GM21423 (cell line): ENCODE results near the gene MAP2K3.

Experiments
- ATAC-seq: cut with Tn5 transposase; IDR thresholded peaks from one replicate; pipeline ENCODE4 v1.9.1; 2021; ENCODE audit warnings: mild to moderate bottlenecking, moderate library complexity; ENCODE audit not compliant: unreplicated experiment

Gene MAP2K3

DNA sequence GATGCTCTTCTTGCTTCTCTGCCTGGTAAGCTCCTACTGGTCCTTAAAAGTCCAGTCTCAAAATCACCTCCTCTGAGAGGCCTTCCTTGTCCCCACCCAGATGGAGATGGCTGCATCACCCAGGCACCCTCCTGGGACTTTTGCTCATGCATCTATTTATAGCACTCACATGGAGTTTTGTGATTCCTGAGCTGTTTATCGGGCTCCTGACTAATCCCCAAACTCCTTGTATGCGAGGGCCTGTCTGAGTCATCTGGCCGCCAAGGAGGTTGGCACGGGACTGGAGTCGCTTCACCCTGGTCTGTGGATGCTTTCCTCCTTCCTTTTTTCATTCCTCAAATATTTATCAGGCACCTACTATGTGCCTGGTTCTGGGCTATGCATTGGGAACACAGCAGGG is 2.3 kb upstream of the MAP2K3 start:
- ATAC-seq, result no peak

GRCh38 chr17:21282850-21283249 is 1.7 kb upstream of the MAP2K3 start:
- ATAC-seq, result no peak

DNA sequence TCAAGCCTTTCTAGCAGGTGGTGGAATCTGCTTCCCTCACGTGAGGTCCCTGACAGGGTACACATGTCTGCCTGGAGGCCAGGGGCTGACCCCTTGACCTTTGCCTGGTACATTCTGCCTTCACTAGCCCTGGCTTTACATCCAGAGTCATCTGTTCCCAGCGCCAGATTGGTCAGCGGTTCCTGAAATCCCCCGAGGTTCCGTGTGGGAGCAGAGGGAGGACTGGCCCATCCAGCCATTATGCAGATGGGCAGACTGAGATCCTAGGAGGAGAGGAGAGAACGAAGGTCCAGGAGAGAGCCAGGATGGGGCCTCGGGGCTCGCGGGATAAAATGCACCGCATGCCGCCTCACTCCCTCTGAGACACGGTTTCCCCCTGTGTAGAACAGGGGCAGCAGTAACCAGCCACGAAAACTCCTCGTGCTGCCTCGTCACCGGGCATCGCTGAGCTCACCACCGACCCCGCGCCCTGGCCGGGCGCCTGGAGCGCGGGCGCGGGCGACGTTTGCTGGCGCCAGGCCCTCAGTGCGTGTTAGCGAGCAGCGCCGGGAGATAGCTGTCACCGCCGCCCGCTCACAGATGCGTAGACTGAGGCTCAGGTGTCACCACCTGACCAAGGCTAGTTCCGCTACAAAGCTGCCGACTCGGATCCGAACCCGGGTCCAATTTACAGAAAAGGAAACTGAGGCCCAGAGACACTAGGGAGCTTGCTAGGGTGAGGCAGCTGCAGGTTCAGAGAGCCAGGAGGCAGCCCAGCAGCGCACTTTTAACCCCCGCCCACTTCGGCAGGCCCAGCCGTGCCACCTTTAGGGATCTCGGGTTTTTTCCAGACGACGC is 811 bp upstream of the MAP2K3 start:
- peak; percentile 2 for ATAC-seq

- ATAC-seq, result no peak
These were observed 904 bp downstream of the MAP2K3 start for GRCh38 chr17:21285164-21286065.

- no peak for ATAC-seq
These were observed 1.7 kb downstream of the MAP2K3 start for GRCh38 chr17:21286066-21286770.

DNA sequence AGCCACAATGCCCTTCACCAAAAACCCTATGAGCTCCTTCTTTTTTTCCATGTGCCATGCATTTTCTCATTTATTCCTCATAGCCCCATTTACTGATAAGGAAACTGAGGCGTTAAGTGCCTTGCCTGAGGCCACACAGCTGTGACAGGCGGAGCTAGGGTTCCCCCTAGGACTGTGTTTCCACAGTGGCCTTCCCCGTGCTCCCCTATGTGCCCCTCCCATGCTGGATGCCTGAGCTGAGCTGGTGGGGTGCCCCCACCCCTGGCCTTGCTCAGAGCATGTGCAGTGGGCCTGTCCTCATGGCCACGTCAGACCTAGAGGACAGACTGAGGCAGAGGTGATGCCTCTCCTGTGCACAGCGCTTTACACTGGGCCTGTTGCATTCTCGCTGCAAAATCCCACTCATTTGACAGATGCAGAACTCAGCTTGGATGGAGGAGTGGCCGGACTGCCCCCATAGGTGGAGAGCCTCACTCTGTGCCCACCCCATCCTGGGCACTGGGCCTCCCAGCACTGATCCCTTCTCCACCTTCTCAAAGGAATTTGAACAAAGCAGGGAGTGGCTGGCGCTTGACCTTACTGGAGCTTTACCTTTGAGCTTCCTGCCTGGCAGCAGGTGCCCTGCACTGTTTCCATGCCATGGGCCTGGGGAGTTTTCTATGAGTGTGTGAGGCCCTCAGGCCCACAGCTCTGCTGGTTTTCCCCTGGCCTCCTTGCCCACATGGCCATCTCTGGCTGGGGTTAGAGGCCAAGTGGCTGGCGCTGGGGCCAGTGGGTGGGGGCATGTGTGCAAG is 2.6 kb downstream of the MAP2K3 start:
- no peak for ATAC-seq

DNA sequence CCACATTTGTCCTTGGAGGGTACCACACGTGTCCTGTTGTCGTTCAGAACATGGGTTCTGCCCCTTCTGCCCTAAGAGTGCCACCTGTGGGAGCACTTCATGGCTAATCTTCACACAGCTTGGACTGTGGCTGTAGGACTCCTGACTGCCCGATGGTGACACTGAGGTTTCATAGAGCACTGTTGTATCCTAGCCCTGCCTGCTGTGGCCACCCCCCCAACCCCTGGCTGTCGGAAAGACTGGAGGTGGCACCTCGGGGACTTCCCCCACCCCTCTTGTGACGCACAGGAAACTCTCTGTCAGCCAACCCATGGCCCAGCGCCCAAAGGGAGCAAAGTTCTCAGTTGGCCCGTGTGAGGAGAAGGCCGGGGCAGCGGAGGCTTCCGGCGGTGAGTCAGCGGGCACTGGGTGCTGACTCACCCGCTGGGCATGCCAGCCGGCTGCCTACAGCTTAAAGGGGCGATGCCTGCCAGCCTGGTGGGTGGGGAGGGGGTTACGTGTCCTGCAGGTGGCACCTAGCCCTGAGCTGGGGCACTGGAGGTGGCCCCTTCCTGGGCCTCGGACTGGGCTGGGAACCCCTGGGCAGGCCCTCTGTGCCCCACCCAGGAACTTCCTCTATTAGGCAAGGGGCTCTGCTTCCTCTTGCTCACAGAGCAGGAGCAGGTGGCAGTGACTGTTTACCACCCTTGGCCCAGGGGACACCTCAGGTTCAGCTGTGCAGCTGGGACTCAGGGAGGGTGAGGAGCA is 3.4 kb downstream of the MAP2K3 start:
- ATAC-seq, result peak; percentile 37

DNA sequence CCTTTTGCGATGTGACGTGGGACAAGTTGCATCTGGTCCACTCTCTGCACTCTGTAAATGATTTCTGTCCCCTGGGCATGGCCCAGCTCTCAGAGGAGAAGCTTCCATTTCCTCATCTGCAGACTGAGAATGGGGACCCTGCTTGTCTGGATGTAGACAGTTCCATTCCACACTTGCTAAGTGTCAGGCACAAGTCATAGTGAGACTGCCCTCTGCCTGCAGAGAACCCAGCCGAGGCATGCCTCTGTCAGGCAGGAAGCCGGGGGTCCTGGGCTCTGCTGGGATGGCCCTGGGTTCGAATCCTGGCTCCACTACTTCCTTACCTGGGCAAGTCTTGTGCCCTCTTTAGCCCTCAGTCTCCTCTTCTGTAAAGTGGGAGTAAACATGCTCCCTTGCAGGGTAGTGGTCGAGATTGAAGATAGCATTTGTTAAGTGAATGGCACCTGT is 4.1 kb downstream of the MAP2K3 start:
- ATAC-seq, result peak; percentile 8

GRCh38 chr17:21289175-21289901 is 4.8 kb downstream of the MAP2K3 start:
- no peak for ATAC-seq

DNA sequence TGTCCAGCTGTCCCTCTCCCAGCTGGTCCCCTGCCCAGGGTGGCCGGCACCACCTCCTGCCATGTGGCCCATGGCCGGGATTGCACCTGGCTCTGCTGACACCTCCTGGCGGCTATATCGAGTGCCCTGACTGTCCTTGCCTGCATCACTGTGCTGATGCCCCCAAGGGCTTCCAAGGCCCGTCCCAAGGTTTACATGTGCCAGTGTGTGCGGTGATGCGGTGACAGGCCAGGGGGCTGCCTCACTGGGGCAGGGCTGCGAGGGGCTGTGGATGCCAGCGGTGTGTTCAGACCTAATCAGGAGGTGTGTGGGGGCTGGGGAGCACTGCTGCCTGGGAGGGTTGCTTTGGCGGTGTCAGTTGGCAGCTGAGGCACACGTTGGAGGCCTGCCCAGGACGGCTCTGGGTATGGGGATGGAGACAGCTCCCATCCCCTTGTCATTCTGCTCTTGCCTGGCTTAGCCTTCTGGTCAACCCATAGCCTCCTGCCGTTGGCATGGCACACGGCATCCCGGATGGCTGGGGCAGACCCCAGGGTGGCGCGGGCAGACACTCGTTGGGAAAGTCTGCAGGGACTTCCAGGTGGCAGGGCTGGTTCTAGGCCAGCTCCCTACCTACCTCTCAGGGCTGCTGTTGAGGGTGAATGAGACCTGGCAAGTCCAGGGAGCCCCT is 5.5 kb downstream of the MAP2K3 start:
- ATAC-seq, result no peak

DNA sequence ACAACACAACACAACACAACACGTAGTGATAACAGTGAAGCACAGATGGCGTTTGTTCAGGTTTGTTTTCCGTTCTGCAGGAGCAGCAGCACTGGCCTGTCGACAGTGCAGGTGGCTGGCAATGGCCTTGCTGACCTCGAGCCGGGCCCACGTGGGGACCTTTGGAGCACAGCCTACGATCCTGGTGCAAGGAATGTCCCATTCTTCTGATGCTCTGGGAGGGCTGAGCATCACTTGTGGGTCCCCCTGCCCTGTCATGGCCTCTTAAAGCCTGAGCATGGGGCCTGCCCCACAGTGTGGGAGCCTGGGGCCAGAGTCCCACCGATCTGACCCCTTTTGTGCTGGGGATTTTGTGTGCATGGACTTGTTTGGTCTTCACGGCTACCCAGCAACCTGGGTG is 6.8 kb downstream of the MAP2K3 start:
- ATAC-seq, result no peak

- no peak for ATAC-seq
These were observed 7.4 kb downstream of the MAP2K3 start for GRCh38 chr17:21291862-21292261.

DNA sequence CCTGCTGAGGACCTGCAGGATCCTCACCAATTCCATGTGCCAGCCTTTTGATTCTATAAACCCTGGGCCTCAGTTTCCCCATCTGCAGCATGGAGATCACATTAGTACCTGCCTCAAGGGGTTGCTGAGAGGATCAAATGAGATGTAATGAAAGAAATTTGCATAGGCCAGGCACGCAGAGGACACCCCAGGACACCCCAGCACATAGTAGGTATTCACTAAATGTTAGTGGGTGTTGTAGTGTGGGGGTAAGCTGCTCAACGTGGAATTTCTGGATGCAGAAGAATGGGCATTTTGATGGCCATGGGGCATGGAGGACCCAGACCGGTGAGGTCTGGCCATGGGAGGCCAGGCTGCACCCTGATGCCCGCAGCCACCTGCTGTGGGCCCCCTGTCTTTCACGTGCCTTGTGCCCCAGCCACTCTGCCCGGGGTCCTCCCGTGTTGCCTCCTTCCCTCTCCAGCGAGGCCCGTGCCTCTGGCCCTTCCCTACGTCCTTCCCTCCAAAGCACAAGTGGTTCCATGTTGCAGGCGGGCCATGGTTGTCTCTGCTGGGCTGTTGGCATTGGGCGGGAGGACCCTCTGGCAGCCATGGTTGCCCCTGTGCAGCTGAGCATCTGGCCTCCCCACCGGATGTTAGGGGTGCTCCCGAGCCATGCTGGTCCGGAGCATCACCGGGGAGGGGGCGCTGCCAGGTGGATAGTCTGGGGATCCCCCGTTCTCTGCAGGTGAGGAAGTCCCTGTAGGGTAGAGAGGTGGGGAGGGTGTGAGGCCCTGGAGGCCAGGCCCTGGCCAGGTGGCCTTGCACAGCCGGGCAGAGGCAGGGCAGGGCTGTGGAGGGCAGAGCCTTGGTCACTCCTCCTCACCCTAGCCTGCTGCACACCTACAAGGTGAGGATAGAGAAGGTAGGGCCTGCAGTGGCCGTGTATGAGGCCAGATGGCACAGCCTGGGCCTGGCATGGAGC is 8.6 kb downstream of the MAP2K3 start:
- ATAC-seq, result no peak

GRCh38 chr17:21293831-21294210 is 9.3 kb downstream of the MAP2K3 start:
- ATAC-seq, result no peak

- no peak for ATAC-seq
These were observed 10.0 kb downstream of the MAP2K3 start for GRCh38 chr17:21294321-21295035.

DNA sequence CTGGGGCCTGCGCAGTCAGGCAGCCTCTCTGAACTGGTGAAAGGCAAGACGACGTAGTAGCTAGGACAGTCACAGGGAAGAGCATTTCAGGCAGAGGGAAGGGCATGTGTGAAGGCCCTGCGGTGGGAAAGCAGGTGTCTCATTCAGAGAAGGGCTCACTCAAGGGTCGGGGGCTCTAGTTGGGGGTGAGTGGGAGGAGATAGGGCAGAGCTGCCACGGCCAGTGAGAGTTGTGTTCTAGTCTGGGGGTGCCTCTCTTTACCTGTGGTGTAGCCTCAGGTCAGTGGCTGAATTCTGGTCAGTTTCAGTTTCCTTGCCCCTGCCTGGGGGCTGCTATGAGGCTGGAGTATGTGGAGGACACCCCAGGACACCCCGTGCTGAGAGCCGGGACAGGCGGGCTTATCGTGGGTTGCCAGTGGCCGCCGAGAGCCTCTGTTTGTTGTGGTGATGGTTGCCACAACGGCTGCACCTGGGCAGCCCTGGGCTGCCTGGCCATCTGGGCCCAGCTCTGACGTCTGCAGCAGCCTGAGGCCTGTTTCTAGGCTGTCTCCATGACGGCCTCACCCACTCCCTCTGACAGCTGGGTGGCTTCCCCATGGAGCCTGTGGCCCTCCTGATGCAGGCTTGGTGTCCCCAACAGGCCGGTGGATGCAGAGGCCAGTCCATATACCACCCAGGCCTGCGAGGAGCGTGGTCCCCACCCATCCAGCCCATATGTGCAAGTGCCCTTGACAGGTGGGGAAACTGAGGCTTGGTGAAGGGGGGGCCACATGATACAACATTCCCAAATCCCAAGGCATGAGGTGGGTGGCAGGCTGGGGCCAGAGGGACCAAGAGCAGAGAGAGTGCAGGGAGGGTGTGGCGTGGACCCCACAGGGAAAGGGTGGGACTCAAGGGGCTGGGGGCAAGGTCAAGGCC is 10.8 kb downstream of the MAP2K3 start:
- no peak for ATAC-seq
